Mesendoderm (in vitro differentiated cells): ENCODE data around the gene AHNAK2.

Experiments used
- DNase-seq: peaks from one replicate; pipeline ENCODE4 v3.0.0; 2013
- H2AK5ac ChIP-seq: 2 replicates; pipeline ENCODE4 v1.6.1; 2013; ENCODE audit warnings: low read length, inconsistent platforms
- H2BK120ac ChIP-seq: 2 replicates; pipeline ENCODE4 v1.6.1; 2013; ENCODE audit warnings: low read depth, mild to moderate bottlenecking, low read length, moderate library complexity, mixed read lengths
- H2BK15ac ChIP-seq: replicated peaks from 2 replicates; pipeline ENCODE4 v1.6.1; 2013; ENCODE audit warnings: low read depth, mild to moderate bottlenecking, moderate library complexity
- H2BK5ac ChIP-seq: 2 replicates; pipeline ENCODE4 v1.6.1; 2013; ENCODE audit warnings: low read length, inconsistent platforms
- H3K18ac ChIP-seq: 2 replicates; pipeline ENCODE4 v1.6.1; 2013; ENCODE audit warnings: mild to moderate bottlenecking, low read length, mixed read lengths
- H3K23ac ChIP-seq: one replicate; pipeline ENCODE4 v1.6.1; 2013; ENCODE audit warnings: low read length
- H3K27ac ChIP-seq: 2 replicates; pipeline ENCODE4 v1.5.1; 2013; ENCODE audit warnings: low read depth, mild to moderate bottlenecking, inconsistent platforms, low read length, moderate library complexity
- H3K27me3 ChIP-seq: 2 replicates; pipeline ENCODE4 v1.6.1; 2013; ENCODE audit warnings: low read length, control low read depth, mild to moderate bottlenecking, inconsistent platforms; ENCODE audit not compliant: insufficient read depth, poor library complexity
- H3K36me3 ChIP-seq: 2 replicates; pipeline ENCODE4 v1.6.1; 2013; ENCODE audit warnings: low read length, inconsistent platforms; ENCODE audit not compliant: control insufficient read depth, insufficient read depth
- H3K4ac ChIP-seq: one replicate; pipeline ENCODE4 v1.6.1; 2013; ENCODE audit warnings: low read depth, mild to moderate bottlenecking, low read length, moderate library complexity
- H3K4me1 ChIP-seq: 2 replicates; pipeline ENCODE4 v1.6.1; 2013; ENCODE audit warnings: low read depth, low read length, inconsistent platforms; ENCODE audit not compliant: control insufficient read depth
- H3K4me2 ChIP-seq: 2 replicates; pipeline ENCODE4 v1.6.1; 2013; ENCODE audit warnings: low read length
- H3K4me3 ChIP-seq: 2 replicates; pipeline ENCODE4 v1.5.1; 2013; ENCODE audit warnings: mild to moderate bottlenecking, low read length
- H3K56ac ChIP-seq: one replicate; pipeline ENCODE4 v1.6.1; 2013; ENCODE audit warnings: low read length
- H3K79me1 ChIP-seq: 2 replicates; pipeline ENCODE4 v1.6.1; 2013; ENCODE audit warnings: low read length, inconsistent platforms
- H3K79me2 ChIP-seq: 2 replicates; pipeline ENCODE4 v1.6.1; 2013; ENCODE audit warnings: mild to moderate bottlenecking, low read length; ENCODE audit not compliant: control insufficient read depth, insufficient read depth
- H3K9ac ChIP-seq: 2 replicates; pipeline ENCODE4 v1.6.1; 2013; ENCODE audit warnings: low read length, inconsistent platforms
- H4K5ac ChIP-seq: one replicate; pipeline ENCODE4 v1.6.1; 2013; ENCODE audit warnings: low read length
- H4K8ac ChIP-seq: one replicate; pipeline ENCODE4 v1.6.1; 2013; ENCODE audit warnings: low read depth, mild to moderate bottlenecking, control low read depth, low read length, moderate library complexity
- WGBS: extraction: QIAGEN DNeasy Blood & Tissue Kit; methylation state at CpG from one replicate; pipeline ENCODE4 v1.1.7; 2013; ENCODE audit warnings: low lambda C conversion rate, missing lambda C conversion rate; ENCODE audit not compliant: insufficient coverage; ENCODE audit errors: extremely low coverage; 5-methylcytosine and 5-hydroxymethylcytosine counted together

The AHNAK2 gene

GRCh38 chr14:104938436-104938835 lies 39.7 kb downstream of the AHNAK2 start:
- Histone ChIP-seq H3K4me2 (no peak overlapping the region), H3K79me1 (no peaks in the 10 kb centered on the region), H3K36me3 (no peaks in the 10 kb centered on the region), H3K56ac (no peak overlapping the region), H3K23ac (no peak overlapping the region), H2BK120ac (no peak overlapping the region), H4K8ac (no peak overlapping the region), H3K4me1 (no peaks in the 10 kb centered on the region), H3K4me3 (no peak overlapping the region), H2BK15ac (no peak overlapping the region), H3K9ac (no peak overlapping the region), H4K5ac (no peak overlapping the region), H2AK5ac (no peak overlapping the region), H3K4ac (no peak overlapping the region), H2BK5ac (no peak overlapping the region), H3K18ac (no peak overlapping the region), H3K79me2 (no peaks in the 10 kb centered on the region), H3K27ac (no peak overlapping the region), H3K27me3 (peaks cover 14% of the 10 kb centered on the region)
- no peak for DNase-seq
- no CpG with 5 or more reads among the region's 2 CpGs for WGBS

- Histone ChIP-seq H3K23ac (no peak overlapping the region), H3K56ac (no peak overlapping the region), H3K9ac (no peak overlapping the region), H2AK5ac (no peak overlapping the region), H3K27me3 (peaks cover 17% of the 10 kb centered on the region), H3K4ac (no peak overlapping the region), H4K8ac (no peak overlapping the region), H3K4me2 (no peak overlapping the region), H3K27ac (no peak overlapping the region), H3K79me2 (no peaks in the 10 kb centered on the region), H3K79me1 (no peaks in the 10 kb centered on the region), H4K5ac (no peak overlapping the region), H3K4me1 (no peaks in the 10 kb centered on the region), H3K4me3 (no peak overlapping the region), H2BK5ac (no peak overlapping the region), H3K18ac (no peak overlapping the region), H2BK120ac (no peak overlapping the region), H2BK15ac (no peak overlapping the region), H3K36me3 (no peaks in the 10 kb centered on the region)
- no CpG with 5 or more reads among the region's 11 CpGs for WGBS
- DNase-seq: no peak
These were observed 40.3 kb downstream of the AHNAK2 start for GRCh38 chr14:104937694-104938365.

DNA sequence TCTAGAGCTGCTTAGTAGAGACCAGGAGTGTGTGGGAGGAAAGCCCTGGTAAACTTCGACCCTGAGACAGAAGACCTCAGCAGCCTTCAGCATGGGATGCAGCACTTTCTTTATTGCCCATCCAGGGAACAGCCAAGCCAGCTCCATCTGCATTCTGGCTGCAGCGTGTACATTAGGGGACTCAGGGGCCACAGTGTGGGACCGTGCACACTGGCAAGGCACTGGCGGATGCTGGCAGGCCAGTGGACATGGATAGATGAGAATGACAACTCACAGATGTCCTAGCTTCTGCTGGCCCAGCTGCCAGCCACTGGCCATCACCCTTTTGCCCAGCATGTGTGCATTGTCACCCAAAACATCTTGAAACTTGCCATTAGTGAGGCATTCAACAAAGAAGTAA lies 41.0 kb downstream of the AHNAK2 start:
- H3K36me3 ChIP-seq: no peaks in the 10 kb centered on the region
- no peak overlapping the region for H3K4me3 ChIP-seq
- no peak overlapping the region for H3K9ac ChIP-seq
- no peak overlapping the region for H3K4me2 ChIP-seq
- H4K8ac ChIP-seq: no peak overlapping the region
- H3K79me2 ChIP-seq: no peaks in the 10 kb centered on the region
- WGBS: no CpG with 5 or more reads among the region's 4 CpGs
- no peaks in the 10 kb centered on the region for H3K4me1 ChIP-seq
- no peak overlapping the region for H3K23ac ChIP-seq
- H3K27me3 ChIP-seq: peaks cover 22% of the 10 kb centered on the region
- no peak overlapping the region for H3K27ac ChIP-seq
- no peak overlapping the region for H2BK15ac ChIP-seq
- no peak overlapping the region for H2BK120ac ChIP-seq
- H3K79me1 ChIP-seq: no peaks in the 10 kb centered on the region
- no peak for DNase-seq
- no peak overlapping the region for H2BK5ac ChIP-seq
- no peak overlapping the region for H2AK5ac ChIP-seq
- no peak overlapping the region for H3K56ac ChIP-seq
- H3K18ac ChIP-seq: no peak overlapping the region
- H3K4ac ChIP-seq: no peak overlapping the region
- no peak overlapping the region for H4K5ac ChIP-seq

DNA sequence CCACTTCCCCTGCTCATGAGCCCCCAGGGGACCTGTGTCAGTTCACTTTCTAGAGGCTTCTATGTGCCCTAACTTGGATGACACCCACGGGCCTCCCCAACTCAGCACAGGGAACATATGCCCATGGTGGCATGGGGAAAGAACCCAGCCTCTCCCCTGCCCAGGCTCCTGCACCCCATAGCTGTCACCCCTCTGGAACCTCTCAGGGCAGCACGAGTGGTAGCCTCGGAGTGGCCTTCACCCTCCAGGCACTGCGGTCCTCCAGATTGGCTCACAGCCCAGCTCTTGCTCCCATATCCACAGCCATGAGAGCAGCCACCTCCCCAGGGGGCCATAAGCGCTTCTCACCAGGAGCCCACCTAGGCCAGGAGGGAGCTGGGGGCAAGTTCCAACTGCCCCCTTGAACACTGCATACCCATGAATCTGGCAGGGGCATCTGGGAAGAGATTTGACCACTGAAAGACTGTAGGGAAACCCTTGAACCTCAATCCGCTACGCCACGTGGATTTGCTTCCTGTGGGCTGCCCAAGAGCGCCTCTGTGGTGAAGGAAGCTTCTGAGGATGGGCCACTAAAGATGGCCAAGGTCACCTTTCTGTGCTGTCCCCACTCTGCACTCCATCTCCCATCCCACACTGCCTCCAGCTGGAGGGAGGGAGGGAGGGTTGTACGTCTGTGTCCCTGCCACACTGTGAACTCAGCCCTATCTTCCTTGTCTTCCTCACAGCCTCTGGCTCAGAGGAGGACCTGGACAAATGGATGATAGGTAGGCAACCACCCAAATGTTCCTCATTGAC lies 41.6 kb downstream of the AHNAK2 start:
- Histone ChIP-seq H3K4me2 (no peak overlapping the region), H2BK15ac (no peak overlapping the region), H3K56ac (no peak overlapping the region), H2AK5ac (no peak overlapping the region), H3K4me1 (no peaks in the 10 kb centered on the region), H3K4ac (no peak overlapping the region), H2BK120ac (no peak overlapping the region), H4K5ac (no peak overlapping the region), H3K18ac (no peak overlapping the region), H3K36me3 (no peaks in the 10 kb centered on the region), H3K27me3 (peaks cover 28% of the 10 kb centered on the region), H3K79me1 (no peaks in the 10 kb centered on the region), H4K8ac (no peak overlapping the region), H2BK5ac (no peak overlapping the region), H3K23ac (no peak overlapping the region), H3K4me3 (no peak overlapping the region), H3K9ac (no peak overlapping the region), H3K79me2 (no peaks in the 10 kb centered on the region), H3K27ac (no peak overlapping the region)
- no peak for DNase-seq
- WGBS: no CpG with 5 or more reads among the region's 10 CpGs

- H2BK120ac ChIP-seq: no peak overlapping the region
- no peak overlapping the region for H2BK5ac ChIP-seq
- H4K5ac ChIP-seq: no peak overlapping the region
- no peaks in the 10 kb centered on the region for H3K36me3 ChIP-seq
- no peak overlapping the region for H3K4me2 ChIP-seq
- no peak overlapping the region for H3K4ac ChIP-seq
- no peaks in the 10 kb centered on the region for H3K4me1 ChIP-seq
- H2BK15ac ChIP-seq: no peak overlapping the region
- DNase-seq: no peak
- H2AK5ac ChIP-seq: no peak overlapping the region
- peaks cover 30% of the 10 kb centered on the region for H3K27me3 ChIP-seq
- WGBS: no CpG with 5 or more reads among the region's 2 CpGs
- H3K79me1 ChIP-seq: no peaks in the 10 kb centered on the region
- no peak overlapping the region for H3K18ac ChIP-seq
- H3K79me2 ChIP-seq: no peaks in the 10 kb centered on the region
- H4K8ac ChIP-seq: no peak overlapping the region
- no peak overlapping the region for H3K4me3 ChIP-seq
- no peak overlapping the region for H3K23ac ChIP-seq
- H3K56ac ChIP-seq: no peak overlapping the region
- no peak overlapping the region for H3K9ac ChIP-seq
- no peak overlapping the region for H3K27ac ChIP-seq
These were observed 42.2 kb downstream of the AHNAK2 start for GRCh38 chr14:104935955-104936354.
